DOHH2 (cell line): ENCODE data around the gene TMPRSS9.

Source experiments
- H3F3A ChIP-seq: fragments of 200-600 bp; sonication (generic), shearing (Covaris generic); 2 replicates; pipeline ENCODE4 v1.6.0; 2016; ENCODE audit warnings: antibody characterized with exemption, mild to moderate bottlenecking; ENCODE audit not compliant: control insufficient read depth, insufficient read depth
- H3K27ac ChIP-seq: fragments of 200-600 bp; sonication (generic); 2 replicates; pipeline ENCODE4 v1.5.1; 2014; ENCODE audit warnings: low read depth, mild to moderate bottlenecking, low read length, moderate library complexity
- H3K27me3 ChIP-seq: fragments of 200-600 bp; sonication (generic); 2 replicates; pipeline ENCODE4 v1.6.1; 2014; ENCODE audit warnings: mild to moderate bottlenecking, low read length, mixed read lengths; ENCODE audit not compliant: control insufficient read depth
- H3K36me3 ChIP-seq: fragments of 200-600 bp; sonication (generic); 2 replicates; pipeline ENCODE4 v1.6.1; 2014; ENCODE audit warnings: mild to moderate bottlenecking, low read length, moderate library complexity, mixed read lengths; ENCODE audit not compliant: control insufficient read depth
- H3K4me1 ChIP-seq: fragments of 200-600 bp; sonication (generic); 2 replicates; pipeline ENCODE4 v1.6.1; 2014; ENCODE audit warnings: mild to moderate bottlenecking, low read length, mixed read lengths; ENCODE audit not compliant: control insufficient read depth
- H3K4me2 ChIP-seq: fragments of 200-600 bp; sonication (generic); 2 replicates; pipeline ENCODE4 v1.6.0; 2014; ENCODE audit warnings: mild to moderate bottlenecking, low read length, moderate library complexity
- H3K4me3 ChIP-seq: fragments of 200-600 bp; sonication (generic); 2 replicates; pipeline ENCODE4 v1.5.1; 2014; ENCODE audit warnings: mild to moderate bottlenecking, low read length, mixed read lengths
- H3K79me2 ChIP-seq: fragments of 200-600 bp; sonication (generic); 2 replicates; pipeline ENCODE4 v1.6.1; 2014; ENCODE audit warnings: mild to moderate bottlenecking, low read length, mixed read lengths; ENCODE audit not compliant: control insufficient read depth
- H3K9me2 ChIP-seq: fragments of 200-600 bp; sonication (generic); replicated peaks from 2 replicates; pipeline ENCODE4 v1.6.1; 2014; ENCODE audit warnings: mild to moderate bottlenecking, low read length, mixed read lengths; ENCODE audit not compliant: control insufficient read depth
- H3K9me3 ChIP-seq: fragments of 200-600 bp; sonication (generic); 2 replicates; pipeline ENCODE4 v1.6.1; 2014; ENCODE audit warnings: antibody characterized with exemption, low read length, mixed read lengths; ENCODE audit not compliant: control insufficient read depth, insufficient read depth
- H4K20me1 ChIP-seq: fragments of 200-600 bp; sonication (generic); 2 replicates; pipeline ENCODE4 v1.6.0; 2014; ENCODE audit warnings: low read depth, mild to moderate bottlenecking, antibody characterized with exemption, low read length, moderate library complexity; ENCODE audit not compliant: control insufficient read depth, insufficient read depth
- EZH2phosphoT487 ChIP-seq: fragments of 200-600 bp; sonication (generic); IDR thresholded peaks from 2 replicates; pipeline ENCODE4 v1.6.1; 2017; ENCODE audit warnings: borderline replicate concordance, mild to moderate bottlenecking, antibody characterized with exemption, low read length, moderate library complexity, mixed read lengths
- TF ChIP-seq, protein P1 (sequence below): fragments of 200-600 bp; sonication (generic); IDR thresholded peaks from one replicate; pipeline ENCODE4 v1.5.1; 2014; ENCODE audit warnings: antibody characterized with exemption, mild to moderate bottlenecking, low read depth, low read length; ENCODE audit not compliant: poor library complexity, severe bottlenecking

The TMPRSS9 gene

DNA sequence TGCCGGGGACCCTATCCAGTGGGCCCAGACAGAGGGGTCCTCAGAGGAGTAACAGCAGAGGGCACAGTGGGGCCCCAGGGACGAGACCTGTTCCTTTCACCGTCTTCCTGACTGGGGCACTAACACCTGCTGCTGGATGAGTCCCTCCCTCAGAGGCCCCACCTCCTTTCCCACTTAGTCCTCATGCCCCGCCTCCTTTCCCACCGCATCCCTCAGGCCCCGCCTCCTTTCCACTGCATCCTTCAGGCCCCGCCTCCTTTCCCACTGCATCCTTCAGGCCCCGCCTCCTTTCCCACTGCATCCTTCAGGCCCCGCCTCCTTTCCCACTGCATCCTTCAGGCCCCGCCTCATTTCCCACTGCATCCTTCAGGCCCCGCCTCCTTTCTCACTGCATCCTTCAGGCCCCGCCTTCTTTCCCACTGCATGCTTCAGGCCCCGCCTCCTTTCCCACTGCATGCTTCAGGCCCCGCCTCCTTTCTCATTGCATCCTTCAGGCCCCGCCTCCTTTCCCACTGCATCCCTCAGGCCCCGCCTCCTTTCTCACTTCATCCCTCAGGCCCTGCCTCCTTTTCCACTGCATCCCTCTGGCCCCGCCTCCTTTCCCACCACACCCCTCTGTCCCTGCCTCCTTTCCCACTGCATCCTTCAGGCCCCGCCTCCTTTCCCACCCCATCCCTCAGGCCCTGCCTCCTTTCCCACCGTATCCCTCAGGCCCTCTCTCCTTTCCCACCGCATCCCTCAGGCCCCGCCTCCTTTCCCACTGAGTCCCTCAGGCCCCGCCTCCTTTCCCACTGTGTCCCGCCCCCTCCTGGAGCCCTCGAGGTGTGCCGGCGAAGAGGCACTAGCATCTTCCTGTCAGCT is 24.8 kb upstream of the TMPRSS9 start:
- H3K27ac ChIP-seq: no peak overlapping the region
- no peak overlapping the region for H3K4me3 ChIP-seq
- H3K9me3 ChIP-seq: peaks cover 19% of the 10 kb centered on the region; the same call in 1 of the 2 replicates
- TF ChIP-seq, protein P1, sequence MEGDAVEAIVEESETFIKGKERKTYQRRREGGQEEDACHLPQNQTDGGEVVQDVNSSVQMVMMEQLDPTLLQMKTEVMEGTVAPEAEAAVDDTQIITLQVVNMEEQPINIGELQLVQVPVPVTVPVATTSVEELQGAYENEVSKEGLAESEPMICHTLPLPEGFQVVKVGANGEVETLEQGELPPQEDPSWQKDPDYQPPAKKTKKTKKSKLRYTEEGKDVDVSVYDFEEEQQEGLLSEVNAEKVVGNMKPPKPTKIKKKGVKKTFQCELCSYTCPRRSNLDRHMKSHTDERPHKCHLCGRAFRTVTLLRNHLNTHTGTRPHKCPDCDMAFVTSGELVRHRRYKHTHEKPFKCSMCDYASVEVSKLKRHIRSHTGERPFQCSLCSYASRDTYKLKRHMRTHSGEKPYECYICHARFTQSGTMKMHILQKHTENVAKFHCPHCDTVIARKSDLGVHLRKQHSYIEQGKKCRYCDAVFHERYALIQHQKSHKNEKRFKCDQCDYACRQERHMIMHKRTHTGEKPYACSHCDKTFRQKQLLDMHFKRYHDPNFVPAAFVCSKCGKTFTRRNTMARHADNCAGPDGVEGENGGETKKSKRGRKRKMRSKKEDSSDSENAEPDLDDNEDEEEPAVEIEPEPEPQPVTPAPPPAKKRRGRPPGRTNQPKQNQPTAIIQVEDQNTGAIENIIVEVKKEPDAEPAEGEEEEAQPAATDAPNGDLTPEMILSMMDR: no peak
- TF ChIP-seq EZH2phosphoT487: no peak
- H3K9me2 ChIP-seq: no peaks in the 10 kb centered on the region
- H3K4me1 ChIP-seq: peaks cover 40% of the 10 kb centered on the region
- H3K4me2 ChIP-seq: no peak overlapping the region
- H3K36me3 ChIP-seq: peaks cover 60% of the 10 kb centered on the region
- peaks cover 23% of the 10 kb centered on the region for H3F3A ChIP-seq
- H4K20me1 ChIP-seq: peaks cover 25% of the 10 kb centered on the region
- H3K27me3 ChIP-seq: no peaks in the 10 kb centered on the region
- H3K79me2 ChIP-seq: peaks cover 87% of the 10 kb centered on the region

DNA sequence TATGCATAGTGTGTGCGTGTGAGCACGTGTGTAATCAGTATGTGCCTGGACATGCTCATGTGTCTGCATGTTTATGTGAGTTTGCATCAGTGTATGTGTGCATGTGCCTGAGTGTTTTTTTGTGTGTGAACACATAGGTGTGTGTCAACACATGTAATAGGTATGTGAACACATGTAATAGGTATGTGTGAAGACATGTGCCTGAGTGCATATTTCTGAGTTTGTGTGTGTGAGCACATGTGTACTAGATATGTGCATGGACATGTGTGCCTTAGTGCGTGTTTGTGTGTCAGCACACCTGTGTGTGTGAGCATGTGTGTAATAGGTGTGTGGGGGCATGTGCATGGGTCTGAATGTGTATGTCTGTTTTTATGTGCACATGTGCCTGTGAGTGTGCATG is 24.2 kb upstream of the TMPRSS9 start:
- H3K9me2 ChIP-seq: no peaks in the 10 kb centered on the region
- peaks cover 34% of the 10 kb centered on the region for H3K4me1 ChIP-seq
- peaks cover 23% of the 10 kb centered on the region for H3F3A ChIP-seq
- no peak for TF ChIP-seq EZH2phosphoT487
- TF ChIP-seq, protein P1: no peak
- H4K20me1 ChIP-seq: peaks cover 25% of the 10 kb centered on the region
- no peak overlapping the region for H3K4me2 ChIP-seq
- H3K4me3 ChIP-seq: no peak overlapping the region
- H3K27me3 ChIP-seq: no peaks in the 10 kb centered on the region
- no peak overlapping the region for H3K27ac ChIP-seq
- peaks cover 81% of the 10 kb centered on the region for H3K79me2 ChIP-seq
- peaks cover 19% of the 10 kb centered on the region; the same call in 1 of the 2 replicates for H3K9me3 ChIP-seq
- peaks cover 64% of the 10 kb centered on the region for H3K36me3 ChIP-seq

DNA sequence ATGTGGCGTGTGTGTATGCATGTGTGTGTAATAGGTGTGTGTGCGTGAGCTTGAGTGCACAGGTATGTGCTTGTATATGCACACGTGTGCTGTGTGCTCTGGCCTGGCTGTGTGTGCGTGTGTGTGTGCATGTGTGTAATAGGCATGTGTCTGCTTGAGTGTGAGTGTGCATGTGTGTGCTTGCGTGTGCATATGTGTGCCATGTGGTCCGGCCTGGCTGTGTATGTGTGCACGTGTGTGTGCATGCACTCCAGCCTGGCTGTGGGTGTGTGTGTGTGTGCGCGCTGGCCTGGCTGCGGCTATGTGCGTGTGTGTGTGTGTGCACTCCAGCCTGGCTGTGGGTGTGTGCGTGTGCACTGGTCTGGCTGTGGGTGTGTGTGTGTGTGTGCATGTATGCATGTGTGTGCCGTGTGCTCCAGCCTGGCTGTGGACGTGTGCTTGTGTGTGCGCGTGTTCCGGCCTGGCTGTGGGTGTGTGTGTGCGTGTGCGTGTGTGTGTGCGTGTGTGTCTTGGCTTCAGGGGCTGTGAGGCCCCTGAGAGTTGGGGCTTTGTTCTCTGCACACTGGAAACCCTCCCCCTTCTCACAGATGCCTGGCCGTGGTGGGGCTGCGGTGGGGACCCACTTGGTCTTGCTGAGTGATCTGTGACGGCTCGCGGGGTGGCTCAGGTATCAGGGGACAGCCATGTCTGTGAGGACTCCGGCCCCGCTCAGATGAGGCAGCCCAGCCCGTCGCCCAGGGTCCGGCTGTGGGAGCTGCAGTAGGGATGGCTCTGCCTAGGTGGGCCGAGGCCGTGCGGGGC is 23.3 kb upstream of the TMPRSS9 start:
- Histone ChIP-seq H3K79me2 (peaks cover 72% of the 10 kb centered on the region), H4K20me1 (peaks cover 25% of the 10 kb centered on the region), H3K4me1 (peaks cover 25% of the 10 kb centered on the region), H3K27me3 (no peaks in the 10 kb centered on the region), H3K4me2 (no peak overlapping the region), H3K9me2 (no peaks in the 10 kb centered on the region), H3K27ac (no peak overlapping the region), H3F3A (peaks cover 14% of the 10 kb centered on the region), H3K4me3 (no peak overlapping the region), H3K36me3 (peaks cover 64% of the 10 kb centered on the region), H3K9me3 (peaks cover 19% of the 10 kb centered on the region; the same call in 1 of the 2 replicates)
- TF ChIP-seq, protein P1: no peak
- TF ChIP-seq EZH2phosphoT487: no peak
